GM12874 (cell line): ENCODE results near the gene NFKBIA.

Source experiments
- TF ChIP-seq, protein P1 (sequence below): IDR thresholded peaks from 2 replicates; pipeline ENCODE4 v1.5.1; 2011; ENCODE audit warnings: low read depth, mild to moderate bottlenecking, control low read depth, low read length, moderate library complexity; ENCODE audit not compliant: insufficient read depth

Gene NFKBIA

DNA sequence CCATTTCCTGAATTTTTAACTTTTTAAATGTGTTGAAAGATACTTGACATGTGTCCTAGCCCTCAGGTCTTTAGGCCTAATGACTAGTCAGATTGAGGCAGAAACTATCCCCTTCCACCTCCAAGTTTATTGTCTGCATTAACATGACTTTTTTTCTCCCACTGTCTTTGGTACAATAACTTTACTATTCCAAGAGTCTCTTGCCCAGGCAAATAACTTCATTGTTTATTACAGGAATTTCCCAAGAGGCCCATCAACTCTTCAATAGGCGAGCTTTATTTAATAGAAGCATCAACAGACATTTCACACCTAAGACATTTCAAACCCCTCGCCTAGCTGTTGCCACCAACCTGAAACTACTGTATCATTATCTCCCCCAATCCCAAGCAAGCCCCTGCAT, 10.7 kb downstream of the NFKBIA start:
- TF ChIP-seq, protein P1, sequence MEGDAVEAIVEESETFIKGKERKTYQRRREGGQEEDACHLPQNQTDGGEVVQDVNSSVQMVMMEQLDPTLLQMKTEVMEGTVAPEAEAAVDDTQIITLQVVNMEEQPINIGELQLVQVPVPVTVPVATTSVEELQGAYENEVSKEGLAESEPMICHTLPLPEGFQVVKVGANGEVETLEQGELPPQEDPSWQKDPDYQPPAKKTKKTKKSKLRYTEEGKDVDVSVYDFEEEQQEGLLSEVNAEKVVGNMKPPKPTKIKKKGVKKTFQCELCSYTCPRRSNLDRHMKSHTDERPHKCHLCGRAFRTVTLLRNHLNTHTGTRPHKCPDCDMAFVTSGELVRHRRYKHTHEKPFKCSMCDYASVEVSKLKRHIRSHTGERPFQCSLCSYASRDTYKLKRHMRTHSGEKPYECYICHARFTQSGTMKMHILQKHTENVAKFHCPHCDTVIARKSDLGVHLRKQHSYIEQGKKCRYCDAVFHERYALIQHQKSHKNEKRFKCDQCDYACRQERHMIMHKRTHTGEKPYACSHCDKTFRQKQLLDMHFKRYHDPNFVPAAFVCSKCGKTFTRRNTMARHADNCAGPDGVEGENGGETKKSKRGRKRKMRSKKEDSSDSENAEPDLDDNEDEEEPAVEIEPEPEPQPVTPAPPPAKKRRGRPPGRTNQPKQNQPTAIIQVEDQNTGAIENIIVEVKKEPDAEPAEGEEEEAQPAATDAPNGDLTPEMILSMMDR: no peak

DNA sequence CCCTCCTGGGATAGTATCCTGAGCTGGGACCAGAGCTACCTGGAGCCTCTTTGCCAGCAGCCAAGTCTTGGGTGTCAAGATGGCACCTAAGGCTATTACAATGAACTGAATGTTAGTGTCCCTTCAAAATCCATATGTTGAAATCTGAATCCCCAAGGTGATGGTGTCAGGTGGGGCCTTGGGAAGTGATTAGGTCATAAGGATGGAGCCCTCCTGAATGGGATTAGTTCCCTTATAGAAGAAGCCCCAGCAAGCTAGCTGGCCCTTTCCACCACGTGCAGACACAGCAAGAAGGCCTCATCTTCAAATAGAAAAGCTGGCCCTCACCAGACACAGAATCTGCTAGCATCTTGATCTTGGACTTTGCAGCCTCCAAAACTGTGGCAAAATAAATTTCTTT, 12.4 kb downstream of the NFKBIA start:
- TF ChIP-seq, protein P1: no peak

DNA sequence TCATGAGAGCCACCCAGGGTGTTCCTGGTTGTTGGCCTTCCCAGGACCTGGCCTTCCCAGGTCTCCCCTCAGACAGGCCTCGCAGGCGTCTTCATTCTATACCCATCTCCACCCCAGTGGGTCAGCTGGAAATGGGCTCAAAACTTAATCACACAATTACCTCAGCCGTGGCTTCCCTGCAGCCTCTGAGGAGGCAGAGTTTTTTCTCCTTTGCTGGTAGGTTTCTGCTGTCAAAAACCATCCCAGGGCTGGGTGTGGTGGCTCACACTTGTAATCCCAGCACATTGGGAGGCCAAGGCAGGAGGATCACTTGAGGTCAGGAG, 13.2 kb downstream of the NFKBIA start:
- TF ChIP-seq, protein P1: no peak

DNA sequence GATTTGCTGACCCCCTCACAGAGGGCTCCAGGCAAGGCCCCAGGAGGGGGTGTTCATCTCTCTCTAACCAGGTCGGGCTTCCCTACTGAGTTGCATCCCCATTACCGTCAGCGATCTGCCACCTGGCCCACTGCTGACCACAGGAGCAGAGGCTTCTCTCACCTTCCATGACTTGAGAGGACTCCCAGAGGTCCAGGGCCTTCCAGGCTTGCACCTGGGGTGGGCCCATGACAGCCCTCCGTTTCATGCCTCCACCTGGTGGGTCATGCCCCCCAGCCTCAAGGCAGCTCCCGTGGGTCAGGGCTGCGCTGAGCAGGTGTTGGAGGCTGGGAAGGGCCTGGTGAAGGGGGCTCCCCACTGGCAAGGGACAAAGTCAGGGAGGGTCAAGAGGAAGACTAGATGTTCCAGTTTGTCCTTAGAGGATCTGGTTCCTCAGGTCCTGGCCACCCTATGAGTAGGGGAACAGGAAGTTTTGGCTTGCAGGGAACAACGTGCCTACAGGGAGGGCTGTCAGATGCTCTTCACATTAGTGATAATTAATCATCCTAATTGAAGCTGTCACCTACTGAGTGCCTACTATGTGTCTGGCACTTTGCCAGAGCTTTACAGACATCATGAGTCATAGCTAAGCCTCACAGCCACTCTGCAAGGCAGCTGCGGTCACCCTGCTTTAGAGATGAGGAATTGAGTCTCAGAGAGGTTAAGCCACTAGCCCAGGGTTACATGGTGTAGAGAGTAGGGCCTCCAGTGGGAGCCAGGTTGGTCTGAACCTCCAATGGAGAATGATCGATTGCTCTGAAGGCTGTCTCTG, 13.8 kb downstream of the NFKBIA start:
- TF ChIP-seq, protein P1: no peak

DNA sequence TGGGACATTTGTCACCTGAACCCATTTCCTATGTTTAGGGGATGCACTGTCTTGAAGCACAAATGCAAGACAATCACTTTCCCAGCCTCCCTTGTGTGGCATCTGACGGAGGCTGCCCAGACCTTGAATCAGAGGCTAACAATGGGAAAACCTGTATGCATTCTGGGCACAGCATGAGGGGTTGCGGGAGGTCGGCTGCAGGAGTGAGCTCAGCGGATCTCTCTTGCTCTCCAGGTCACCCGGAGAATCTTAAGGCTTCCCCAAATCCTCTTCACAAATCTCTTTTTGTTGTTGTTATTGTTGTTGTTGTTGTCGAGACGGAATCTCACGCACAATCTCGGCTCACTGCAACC, 15.3 kb downstream of the NFKBIA start:
- TF ChIP-seq, protein P1: no peak

DNA sequence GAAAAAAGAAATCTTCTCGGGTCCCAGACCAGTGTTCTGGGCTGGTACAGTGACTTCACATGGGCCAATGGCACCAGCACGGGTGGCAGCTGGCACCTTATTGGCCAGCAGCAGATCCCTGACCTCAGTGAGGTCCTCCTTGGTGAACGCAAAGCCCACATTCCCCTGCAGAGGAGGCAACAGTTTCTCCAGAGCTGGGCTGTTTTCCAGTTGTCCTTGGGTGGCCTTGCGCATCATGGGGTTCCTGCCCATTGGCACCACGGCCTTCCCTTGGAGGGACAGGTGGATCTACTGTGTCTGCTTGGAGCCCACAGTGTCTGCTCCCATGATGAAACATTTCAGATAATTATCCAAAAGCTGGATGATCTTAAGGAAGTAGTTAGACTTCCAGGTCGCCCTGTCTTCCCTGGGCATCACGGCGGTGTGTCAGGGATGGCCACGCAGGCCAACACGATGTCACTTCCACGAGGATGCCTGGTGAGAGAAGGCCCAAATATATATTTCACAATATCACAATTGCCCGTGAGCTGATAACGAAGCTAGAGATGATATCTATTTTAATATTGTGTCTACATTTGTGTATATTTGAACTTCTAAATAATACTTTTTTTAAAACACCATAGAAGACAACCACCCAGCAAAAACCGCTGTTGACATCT, 15.8 kb downstream of the NFKBIA start:
- TF ChIP-seq, protein P1: no peak

DNA sequence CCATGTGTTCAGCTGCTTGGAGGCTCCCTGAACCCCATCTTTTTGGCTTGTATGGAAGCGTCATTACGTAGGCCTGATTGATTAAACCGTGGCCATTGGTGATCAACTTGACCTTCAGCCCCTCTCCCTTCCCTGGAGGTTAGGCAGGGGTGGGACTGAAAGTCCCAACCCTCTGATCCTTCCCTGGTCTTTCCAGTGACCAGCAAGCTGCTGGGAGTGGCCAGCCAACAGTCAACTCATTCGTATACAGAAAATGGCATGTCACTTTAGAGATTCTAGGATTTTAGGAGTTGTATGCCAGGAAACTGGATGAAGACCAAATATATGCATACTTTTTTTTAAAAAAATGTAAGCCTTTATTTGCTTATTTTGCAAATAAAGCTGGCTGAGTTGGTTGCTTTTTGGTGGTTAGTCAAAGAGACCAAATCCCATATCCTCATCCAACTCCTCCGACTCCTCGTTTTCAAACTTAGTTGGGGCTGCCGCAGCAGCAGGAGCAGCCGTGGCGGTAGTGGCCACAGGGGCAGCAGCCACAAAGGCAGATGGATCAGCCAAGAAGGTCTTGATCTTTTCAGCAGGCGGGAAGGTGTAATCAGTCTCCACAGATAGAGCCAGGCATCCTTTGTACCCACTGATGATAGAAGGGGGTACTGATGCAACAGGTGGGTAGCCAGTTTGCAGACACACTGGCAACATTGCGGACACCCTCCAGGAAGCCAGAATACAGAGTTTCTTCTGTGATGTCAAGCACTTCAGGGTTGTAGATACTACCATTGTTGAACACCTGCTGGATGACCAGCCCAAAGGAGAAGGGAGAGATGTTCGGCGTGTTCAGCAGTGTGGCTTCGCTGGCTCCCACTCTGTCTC, 16.6 kb downstream of the NFKBIA start:
- TF ChIP-seq, protein P1: no peak
